Measurements from ENCODE around the gene ITK. TPM values are rescaled to one million over a fixed set of nuclear protein-coding genes. Genes with fewer than 3 reads are reported as not detected.

ITK gene
- polyA plus RNA-seq, 3 donors from 2014 or later: 38.5 to 71.9 (median 54.6) TPM

Other genes starting within 250 kb of the ITK start
- under 1 TPM in 1 of 3 donors, not detected in 2; 0.43 TPM for gene TIMD4, start 217.6 kb upstream of the ITK start, polyA plus RNA-seq
- gene HAVCR1, start 121.7 kb upstream of the ITK start, polyA plus RNA-seq: under 1 TPM in 1 of 3 donors, not detected in 2; 0.59 TPM
- gene HAVCR2, start 71.8 kb upstream of the ITK start, polyA plus RNA-seq: 100 to 1,000 TPM; 101 to 167 (median 130) TPM
- 10 to 100 TPM; 14.6 to 17.9 (median 16.7) TPM for gene MED7, start 38.0 kb upstream of the ITK start, polyA plus RNA-seq
- gene GARIN3, start 14.6 kb upstream of the ITK start, polyA plus RNA-seq: not detected
- 100 to 1,000 TPM; 293 to 667 (median 513) TPM for gene CYFIP2, start 85.3 kb downstream of the ITK start, polyA plus RNA-seq